Measurements from ENCODE around the gene RNF19B.
A peak's percentile ranks its signal among the peaks of the same experiment; 100 is the strongest.

RNF19B gene

DNA sequence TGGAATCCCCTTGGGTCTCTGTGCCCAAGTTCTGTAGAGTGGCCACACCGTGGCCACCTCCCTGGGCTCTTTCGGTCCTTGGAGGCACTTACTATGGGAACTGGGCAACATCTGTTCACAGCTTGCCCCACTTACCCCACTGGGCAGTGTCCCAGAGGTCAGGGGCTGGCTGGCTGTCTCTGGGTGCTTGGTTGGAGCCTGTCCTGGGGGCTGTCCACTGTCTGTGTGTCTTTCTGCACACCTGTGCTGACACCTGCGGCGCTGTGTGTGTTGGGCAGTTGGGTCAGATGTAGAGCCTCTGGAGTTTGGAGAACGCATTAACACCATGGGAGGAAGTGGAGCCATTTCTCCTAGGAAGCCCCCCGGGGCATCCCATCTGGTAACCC, 62.1 kb downstream of the RNF19B start:
- no peak for DNase-seq (ENCODE audit: low read depth in 2 of 3, low spot score in 2 of 3)

DNA sequence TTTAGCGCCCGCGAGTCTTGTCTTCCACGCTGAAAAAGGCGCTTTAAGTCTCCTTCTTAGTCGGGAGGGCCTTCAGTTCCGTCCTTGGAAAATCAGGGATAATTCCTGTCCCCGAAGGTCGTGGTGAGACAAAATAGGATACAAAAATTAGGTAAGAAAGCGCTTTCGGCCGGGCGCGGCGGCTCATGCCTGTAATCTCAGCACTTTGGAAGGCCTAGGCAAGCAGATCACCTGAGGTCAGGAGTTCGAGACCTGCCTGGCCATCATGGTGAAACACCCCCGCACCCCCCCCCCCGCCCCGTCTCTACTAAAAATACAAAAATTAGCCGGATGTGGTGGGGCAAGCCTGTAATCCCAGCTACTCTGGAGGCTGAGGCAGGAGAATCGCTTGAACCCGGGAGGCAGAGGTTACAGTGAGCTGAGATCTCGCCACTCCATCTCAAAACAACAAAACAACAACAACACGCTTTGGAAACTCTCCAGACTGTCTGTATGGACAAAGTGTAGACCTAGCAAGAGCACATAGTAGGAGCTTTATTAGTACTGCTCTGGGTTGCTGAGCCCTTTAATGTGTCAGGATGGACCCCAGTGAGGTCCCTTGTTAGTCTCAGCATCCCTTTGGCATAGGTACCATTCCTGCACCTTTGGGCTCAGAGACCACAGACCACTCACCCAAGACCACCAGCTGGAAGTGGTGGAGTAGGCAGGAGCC, 62.6 kb downstream of the RNF19B start:
- DNase-seq (ENCODE audit: low read depth in 2 of 3, low spot score in 2 of 3): no peak

- DNase-seq (ENCODE audit: low read depth in 2 of 3, low spot score in 2 of 3): no peak
These were observed 63.4 kb downstream of the RNF19B start, which contains the start of gene TMEM54 for GRCh38 chr1:32900956-32901822. TSS of gene TMEM54 (minus strand) at chr1:32901389. CDS start at chr1:32901238, 151 bp downstream.

- DNase-seq (ENCODE audit: low read depth in 2 of 3, low spot score in 2 of 3): no peak
These were observed 64.1 kb downstream of the RNF19B start for GRCh38 chr1:32900371-32900955.

- no peak for DNase-seq (ENCODE audit: low read depth in 2 of 3, low spot score in 2 of 3)
These were observed 64.9 kb downstream of the RNF19B start for GRCh38 chr1:32899586-32900296.

GRCh38 chr1:32898958-32899357, 65.7 kb downstream of the RNF19B start:
- no peak for DNase-seq (ENCODE audit: low read depth in 2 of 3, low spot score in 2 of 3)

- DNase-seq (ENCODE audit: low read depth in 2 of 3, low spot score in 2 of 3): no peak
These were observed 66.6 kb downstream of the RNF19B start for GRCh38 chr1:32898056-32898455.

DNA sequence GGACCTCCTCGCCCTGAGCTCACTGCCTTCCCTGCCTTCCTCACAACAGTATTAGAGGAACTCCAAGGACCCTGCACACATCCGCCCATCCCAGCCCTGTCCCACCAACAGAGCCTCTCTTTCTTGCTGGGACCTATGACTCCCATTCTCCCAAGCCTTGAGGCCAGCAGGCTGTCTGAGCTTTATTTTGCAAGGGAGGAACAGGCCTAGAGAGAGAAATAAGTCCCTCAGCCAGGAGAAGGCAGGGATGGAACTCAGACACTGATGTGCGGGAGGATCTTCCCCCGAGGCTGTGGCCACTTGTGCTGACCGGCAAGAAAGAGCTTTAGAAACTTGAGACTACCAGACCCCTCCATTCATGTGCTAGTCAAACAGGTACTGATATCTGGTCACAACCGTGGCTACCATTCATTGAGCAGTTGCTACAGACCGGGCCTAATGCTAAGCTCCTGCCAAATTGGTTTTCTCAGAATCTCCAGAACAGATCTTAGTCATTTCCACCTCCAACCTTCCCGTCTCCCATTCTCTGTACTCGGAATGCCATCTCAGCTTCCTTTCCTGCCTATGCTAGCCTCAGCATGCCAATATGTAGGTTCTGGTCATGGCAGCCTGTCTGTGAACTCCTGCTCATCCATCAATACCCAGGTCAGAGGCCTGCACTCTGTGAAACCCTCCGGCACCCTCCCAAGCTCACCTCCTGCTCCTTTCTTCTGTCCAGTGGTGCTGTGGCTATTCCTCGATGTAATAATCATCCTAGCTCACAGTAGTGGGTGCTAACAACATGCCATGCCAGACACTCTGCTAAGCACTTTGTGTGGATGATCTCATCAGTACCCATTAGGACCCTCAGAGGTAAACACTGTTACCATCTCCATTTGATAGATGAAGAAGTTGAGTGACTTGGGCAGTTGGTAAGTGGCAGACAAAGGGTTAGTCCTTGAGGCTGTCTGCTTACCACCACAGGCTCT, 67.2 kb downstream of the RNF19B start:
- DNase-seq (ENCODE audit: low read depth in 2 of 3, low spot score in 2 of 3): no peak

DNA sequence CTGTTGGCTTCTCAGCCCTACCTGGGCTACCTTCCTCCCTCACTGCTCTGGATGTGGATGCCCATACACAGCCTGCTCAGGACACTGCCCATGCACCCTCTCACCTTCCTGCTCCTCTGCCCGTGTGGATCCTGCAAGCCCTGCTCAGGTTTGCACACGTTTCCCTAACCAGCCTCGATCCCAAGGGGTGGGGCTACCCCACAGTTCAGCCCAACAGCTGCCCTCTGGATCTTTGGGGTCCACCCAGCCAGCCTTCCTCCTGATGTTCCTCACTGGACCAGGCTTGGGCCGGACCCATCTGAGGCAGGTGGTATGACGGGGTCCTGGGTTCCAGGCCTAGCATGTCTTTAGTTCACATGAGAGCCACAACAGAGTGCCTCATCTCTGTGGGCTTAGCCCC, 68.2 kb downstream of the RNF19B start:
- DNase-seq (ENCODE audit: low read depth in 2 of 3, low spot score in 2 of 3): no peak

DNA sequence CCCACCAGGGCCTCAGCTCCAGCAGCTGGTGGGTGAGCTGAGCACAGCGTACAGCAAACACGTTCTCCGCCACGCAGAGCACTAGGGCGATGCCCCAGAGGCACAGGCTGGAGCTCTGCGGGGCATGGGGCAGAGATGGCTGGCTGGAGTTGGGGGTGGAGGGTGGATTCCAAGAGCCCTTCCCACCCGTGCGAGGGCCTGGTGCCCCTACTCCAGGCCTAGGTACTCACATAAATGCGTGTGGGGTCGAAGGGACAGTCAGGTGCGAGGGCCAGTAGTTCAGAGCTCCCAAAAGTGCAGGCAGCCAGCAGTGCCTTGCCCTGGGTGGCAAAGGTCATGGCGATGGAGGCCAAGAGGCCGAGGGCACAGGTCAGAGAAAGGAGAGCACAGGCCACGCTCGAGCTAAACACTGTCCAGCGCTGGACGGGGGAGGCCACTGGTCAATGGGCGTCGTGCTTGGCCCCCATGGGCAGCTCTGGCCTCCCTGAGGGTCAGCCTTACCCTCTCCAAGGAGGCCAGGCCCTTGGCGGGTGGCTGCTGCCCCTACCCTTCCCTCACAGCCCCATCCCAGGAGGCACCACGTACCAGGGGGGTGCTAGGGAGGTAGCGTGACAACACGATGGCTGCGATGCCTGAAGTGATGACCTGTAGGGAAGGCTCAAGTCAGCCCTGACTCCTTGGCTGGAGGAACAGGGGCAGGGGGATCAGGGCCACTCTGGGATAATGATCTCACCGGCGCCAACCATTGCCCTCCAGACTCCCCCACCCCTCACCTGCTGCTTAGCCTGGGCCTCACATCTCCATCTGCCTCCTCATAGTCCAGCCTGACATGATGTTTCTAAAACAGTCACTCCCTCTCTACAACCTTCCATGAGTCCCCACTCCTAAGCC, 69.0 kb downstream of the RNF19B start:
- no peak for DNase-seq (ENCODE audit: low read depth in 2 of 3, low spot score in 2 of 3)

DNA sequence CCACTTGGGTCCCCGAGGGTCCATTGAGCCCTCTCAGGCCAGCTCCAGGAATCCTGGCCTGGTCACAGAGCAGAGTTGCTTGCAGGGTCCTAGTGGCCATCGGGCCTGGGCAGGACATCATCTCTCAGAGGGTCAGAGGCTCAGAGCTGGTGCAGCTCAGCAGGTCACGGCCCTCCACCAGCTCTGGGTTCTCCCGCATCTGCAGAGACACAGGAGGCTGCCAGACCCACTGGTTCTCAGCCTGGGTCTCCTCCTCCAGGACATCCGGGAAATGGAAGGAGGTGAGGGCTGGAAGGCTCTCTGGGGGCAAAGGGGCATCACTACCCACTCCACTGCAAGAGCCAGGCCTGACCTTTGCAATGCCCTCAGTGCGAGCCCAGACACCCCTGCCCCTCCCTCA, 69.9 kb downstream of the RNF19B start:
- no peak for DNase-seq (ENCODE audit: low read depth in 2 of 3, low spot score in 2 of 3)

DNA sequence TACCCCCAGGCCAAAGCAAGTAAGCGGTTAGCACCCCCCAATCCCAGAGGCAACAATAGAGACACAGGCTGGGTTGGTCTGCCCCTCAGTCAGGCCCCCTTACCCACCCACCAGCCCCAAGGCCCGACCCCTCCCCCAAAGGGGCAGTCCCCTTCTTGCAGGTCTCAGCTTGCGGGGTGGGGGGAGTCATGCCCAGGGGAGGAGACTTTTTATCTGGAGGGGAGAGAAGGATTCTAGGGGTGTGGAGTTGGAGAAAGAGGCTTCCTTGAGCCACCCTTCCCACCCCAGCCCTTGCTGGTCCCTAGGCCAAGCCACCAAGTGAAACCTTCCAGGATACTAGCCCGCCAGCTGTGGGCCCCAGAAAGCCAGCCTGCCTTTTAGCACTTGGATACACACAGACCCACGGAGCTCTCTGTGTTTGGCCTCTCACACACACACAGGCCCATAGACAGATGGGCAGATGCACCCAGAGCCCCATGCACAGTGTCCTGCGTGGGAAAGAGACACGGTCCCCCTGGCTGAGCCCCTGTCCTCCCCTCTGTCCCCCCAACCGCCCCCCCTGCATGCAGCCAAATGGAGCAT, 70.5 kb downstream of the RNF19B start:
- DNase-seq (ENCODE audit: low read depth in 2 of 3, low spot score in 2 of 3): no peak

DNA sequence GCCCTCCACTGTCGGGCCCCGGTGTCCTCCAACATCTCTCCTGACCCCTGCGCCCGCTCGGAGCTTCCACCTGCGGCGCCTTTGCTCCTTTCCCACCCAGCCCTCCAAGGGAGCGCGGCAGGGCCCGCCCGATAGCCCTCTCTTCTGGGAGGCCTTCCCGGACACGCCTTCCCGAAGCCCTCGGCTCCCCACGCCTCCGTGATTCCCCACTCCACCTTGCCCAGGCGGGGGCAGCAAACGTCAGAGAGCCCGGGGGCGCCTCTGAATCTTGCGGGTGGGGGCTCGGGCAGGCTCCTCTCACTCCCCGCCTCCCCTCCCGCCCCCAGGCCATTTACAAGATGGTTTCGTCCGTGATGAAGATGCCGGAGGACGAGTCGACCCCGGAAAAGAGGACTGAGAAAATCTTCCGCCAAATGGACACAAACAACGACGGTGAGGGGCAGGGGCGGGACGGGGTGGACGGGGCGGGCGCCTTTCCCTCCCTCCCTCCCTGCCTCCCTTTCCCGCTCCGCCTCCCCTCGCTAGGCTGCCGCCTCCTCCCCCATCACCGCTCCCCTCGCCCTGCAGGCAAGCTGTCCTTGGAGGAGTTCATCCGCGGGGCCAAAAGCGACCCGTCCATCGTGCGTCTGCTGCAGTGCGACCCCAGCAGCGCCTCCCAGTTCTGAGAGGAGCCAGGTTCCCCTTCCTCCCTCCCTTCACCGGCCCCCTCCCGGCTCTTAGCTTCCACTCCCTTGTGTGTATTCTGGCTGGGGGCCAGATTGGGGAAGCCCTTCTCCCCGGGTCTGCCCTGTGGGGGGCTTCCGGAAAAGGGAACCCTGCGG, 71.2 kb downstream of the RNF19B start:
- no peak for DNase-seq (ENCODE audit: low read depth in 2 of 3, low spot score in 2 of 3)

GRCh38 chr1:32892368-32893197, 72.0 kb downstream of the RNF19B start:
- DNase-seq (ENCODE audit: low read depth in 2 of 3, low spot score in 2 of 3): peak in 1 of 3 experiments; percentile 40

DNA sequence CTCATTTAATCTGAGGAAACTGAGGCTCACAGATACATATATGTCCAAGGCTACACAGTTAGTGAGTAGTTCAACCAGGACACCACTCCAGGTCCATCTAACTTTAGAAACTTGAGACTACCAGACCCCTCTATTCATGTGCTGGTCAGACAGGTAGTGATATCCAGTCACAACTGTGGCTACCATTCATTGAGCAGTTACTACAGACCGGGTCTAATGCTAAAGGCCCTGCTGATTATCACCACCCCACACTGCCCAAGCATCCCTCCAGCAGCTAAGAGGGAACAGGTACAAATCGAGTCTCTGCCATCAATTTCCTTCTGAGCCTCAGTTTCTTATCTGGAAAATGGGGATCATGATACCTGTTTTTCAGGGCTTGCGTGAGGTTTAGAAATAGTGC, 73.0 kb downstream of the RNF19B start:
- DNase-seq (ENCODE audit: low read depth in 2 of 3, low spot score in 2 of 3): no peak

DNA sequence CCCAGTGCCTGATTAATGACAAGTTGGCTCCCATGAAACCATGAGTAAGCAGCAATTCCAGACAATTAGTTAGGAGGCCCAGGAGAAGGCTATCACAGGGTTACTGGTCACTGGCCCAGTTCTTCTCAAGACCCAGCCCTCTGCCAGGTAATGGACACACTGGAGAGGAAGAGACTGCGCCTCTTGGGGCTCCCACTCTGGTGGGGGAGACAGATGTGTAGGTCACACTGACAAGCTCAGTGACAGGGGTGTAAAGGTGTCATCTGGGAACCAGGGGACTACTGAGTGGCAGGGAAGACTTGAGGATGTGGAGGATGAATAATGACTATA, 73.4 kb downstream of the RNF19B start:
- no peak for DNase-seq (ENCODE audit: low read depth in 2 of 3, low spot score in 2 of 3)

- DNase-seq (ENCODE audit: low read depth in 2 of 3, low spot score in 2 of 3): no peak
These were observed 73.9 kb downstream of the RNF19B start for GRCh38 chr1:32890516-32891240.

Measured in activated CD8-positive, alpha-beta memory T cell treated with anti-CD3 and anti-CD28 coated beads for 48 hours (primary cell).